ENCODE results near the gene UBA6.
"Not testable (repeated sequence)": the region's sequence is repeated elsewhere in the genome, so short reads cannot be mapped to it uniquely, and the experiment has no call there.

UBA6 gene

DNA sequence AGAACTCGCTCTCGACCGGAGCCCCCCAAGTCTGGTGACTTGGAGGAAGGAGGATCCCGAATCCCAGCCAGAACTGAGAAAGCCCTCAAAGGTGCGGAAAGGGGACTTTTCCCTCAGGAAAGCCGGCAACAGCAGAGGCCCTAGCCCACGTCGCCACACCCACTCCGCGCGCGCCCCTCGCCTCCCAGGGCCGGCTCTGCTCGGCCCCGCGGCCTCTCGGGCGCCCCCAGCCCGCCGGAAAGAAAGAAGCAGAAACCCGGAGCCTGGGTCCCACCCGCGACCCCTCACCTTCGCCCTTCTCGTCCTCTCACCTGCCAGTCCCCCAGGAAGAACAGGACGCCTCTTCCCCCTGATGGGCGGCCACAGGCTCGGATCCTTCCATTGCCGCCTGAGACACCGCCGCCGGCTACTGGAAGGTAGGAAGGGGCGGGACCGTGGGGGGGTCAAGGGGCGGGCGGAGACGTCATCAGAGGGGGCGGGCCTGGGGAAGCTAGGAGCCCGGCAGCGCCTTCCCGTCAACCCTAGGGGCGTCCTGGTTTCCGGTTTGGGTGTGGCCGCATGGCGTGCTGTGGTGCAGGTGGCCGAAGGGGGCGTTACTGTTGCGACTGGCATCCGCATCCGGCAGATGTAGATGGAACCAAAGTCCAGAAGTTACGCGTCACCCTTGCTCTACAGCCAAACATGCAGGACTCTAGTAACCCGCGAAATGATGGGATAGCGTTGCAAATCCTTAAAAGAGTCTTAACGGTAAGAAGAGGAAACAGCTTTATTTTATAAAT is at the start of gene UBA6:
TSS of gene UBA6 (minus strand) at position 418 of the 779 bp plus-strand sequence. CDS start at position 382, 36 bp downstream.
- peak; percentile 74 for DNase-seq

DNA sequence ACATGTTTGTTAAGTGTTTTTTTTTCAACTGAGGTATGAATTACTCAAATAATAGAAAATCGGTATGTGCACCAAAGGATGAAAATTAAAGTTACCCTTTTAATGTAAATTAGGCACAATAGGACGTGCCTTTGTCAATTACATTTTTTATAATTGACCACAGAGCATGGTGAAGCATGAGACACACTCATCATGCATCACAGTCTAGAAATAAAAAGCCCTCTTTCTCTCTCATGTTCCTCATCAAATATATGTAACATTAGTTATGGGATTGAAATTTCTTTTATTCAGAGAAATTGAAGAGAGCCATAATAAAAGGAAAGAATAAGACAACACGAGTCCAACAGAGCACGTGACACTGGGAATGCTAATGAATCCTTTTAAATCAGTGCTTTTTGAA is 49.7 kb upstream of the UBA6 start:
- no peak for DNase-seq

DNA sequence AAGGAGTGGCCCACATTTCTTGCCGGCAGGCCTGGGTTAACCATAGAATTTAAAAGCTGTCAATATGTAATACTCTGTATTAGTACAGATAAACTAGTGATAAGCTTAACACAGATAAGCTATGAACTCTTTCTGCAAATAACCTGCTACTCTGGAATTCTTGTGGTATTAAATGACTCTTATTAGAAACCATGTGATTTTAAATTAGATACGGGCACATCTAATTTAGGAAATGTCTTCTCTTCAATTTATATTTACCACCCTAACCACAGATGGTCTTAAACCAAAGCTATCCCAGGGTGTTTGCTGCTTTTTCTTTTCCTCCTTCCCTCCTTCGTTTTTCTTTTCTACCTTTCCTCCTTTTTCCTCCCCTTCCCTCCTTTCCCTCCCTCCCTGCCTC is 48.3 kb upstream of the UBA6 start:
- no peak for DNase-seq

DNA sequence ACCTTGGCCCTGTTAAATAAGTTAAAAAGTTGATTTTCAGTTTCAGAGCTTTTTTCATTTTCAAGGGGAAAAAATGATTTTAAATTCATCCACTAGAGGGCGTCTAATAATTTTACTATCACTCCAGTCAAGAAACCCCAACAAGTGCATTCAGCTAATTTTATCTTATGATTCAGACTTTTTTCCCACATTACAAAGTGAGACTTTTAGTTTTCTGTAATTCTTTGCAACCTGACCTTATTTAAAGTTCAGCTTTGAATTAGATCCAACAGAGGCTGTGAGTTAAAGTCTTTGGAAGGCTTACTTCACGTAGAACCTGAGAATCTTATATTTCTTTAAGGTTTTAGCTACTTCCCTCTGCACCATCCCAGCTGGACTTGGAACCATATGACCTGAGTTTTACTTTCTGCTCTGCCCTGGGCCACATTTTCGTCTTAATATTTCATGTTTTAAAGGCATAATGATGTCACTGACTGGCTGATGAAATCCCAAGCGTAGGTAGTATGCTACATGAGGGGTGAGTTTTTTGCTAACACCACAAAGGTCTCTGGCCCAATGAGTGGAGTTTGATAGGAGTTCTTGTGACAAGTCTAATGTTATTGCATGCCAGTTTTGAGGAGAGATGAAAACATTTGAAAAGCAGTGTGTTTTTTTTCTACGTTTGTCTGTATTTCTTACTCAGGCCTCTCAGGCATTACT is 46.0 kb upstream of the UBA6 start:
- no peak for DNase-seq

GRCh38 chr4:67744561-67745283 is 43.8 kb upstream of the UBA6 start:
- no peak for DNase-seq

- DNase-seq, result no peak
These were observed 42.2 kb upstream of the UBA6 start for GRCh38 chr4:67743194-67743593.

- DNase-seq, result no peak
These were observed 35.3 kb upstream of the UBA6 start for GRCh38 chr4:67736262-67736661.

DNA sequence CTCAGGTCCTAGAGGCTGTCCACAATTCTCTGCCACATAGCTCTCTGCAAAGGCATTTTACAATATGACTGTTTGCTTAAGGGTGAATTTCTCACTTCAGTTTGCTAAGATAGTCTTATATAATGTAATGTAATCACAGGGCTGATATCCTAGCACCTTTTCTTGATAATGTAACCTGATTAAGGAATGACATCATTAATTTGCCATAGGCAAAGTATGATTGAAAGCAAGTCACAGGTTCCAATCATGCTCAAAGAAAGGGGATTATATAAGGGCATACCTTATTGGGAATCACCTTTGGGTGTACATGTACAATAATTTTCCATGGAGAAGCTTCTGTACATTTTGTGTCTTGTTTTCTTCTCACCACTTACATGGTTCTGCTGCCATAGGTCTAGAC is 34.4 kb upstream of the UBA6 start:
- no peak for DNase-seq

DNA sequence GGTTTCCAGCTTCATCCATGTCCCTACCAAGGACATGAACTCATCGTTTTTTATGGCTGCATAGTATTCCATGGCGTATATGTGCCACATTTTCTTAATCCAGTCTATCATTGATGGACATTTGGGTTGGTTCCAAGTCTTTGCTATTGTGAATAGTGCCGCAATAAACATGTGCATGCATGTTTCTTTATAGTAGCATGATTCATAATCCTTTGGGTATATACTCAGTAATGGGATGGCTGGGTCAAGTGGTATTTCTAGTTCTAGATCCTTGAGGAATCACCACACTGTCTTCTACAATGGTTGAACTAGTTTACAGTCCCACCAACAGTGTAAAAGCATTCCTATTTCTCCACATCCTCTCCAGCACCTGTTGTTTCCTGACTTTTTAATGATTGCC is 29.6 kb upstream of the UBA6 start:
- DNase-seq, result not testable (repeated sequence)

DNA sequence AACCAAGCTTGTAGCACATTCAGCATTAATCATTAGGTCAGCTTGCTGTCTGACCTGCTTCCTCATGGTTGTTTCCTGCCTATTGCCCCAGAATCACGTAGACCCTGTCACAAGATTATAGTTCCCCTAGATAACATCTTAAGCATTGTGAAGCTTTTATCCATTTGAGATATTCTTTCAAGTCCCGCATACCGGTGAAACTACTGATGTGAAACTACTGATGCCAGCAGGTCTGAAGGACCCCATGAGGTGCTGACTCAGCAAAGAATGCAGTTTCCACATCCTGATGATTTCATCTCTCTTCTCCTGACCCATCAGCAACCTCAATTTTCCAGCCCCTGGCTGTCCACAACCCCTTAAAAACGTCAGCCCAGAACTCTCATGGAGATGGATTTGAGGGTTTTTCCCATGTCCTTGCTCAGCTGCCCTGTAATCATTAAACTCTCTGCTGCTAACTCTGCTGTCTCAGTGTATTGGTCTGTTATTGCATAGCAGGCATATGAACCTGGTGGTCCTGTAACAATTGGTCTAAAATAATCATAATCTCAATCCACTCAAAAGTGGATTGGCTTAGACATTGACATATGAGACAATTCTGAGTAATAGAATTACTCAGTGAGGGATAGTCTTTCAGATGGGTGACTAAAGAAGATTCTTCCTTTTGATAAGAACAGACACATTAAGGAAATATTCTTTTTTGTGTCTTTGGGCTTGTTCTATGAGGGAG is 26.3 kb upstream of the UBA6 start:
- no peak for DNase-seq

- no peak for DNase-seq
These were observed 25.0 kb upstream of the UBA6 start for GRCh38 chr4:67725981-67726380.

GRCh38 chr4:67725132-67725531 is 24.2 kb upstream of the UBA6 start:
- no peak for DNase-seq

GRCh38 chr4:67723949-67724348 is 23.0 kb upstream of the UBA6 start:
- DNase-seq, result no peak

- no peak for DNase-seq
These were observed 22.4 kb upstream of the UBA6 start for GRCh38 chr4:67723341-67723740.

DNA sequence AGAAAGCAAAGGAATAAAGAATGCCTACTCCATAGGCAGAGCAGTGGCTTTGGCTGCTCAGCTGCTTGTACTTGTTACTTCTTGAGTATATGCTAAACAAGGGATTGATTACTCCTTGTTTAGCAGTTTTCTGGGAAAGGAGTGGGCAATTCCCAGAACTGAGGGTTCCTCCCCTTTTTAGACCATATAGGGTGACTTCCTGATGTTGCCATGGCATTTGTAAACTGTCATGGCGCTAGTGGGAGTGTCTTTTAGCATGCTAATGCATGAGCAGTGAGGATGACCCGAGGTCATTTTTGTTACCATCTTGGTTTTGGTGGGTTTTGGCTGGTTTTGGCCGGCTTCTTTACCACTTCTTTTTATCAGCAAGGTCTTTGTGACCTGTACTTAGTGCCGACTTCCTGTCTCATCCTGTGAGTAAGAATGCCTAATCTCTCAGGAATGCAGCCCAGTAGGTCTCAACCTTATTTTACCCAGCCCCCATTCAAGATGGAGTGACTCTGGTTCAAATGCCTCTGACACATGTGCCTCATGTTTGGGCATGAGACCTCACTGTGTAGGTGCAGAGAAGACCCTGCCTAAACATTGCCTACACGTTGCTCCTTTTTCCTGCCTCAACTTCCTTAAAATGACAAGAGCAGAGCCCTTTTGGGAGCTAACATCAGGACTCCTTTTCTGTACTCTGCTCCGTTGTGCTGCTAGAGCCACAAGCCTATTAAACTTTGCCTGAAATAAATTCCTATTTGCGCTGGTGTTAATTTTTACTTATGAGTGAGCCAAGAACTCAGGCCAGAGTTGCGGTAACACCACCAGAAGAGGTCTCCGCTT is 21.0 kb upstream of the UBA6 start:
- no peak for DNase-seq

GRCh38 chr4:67721315-67721769 is 20.4 kb upstream of the UBA6 start:
- DNase-seq, result no peak

DNA sequence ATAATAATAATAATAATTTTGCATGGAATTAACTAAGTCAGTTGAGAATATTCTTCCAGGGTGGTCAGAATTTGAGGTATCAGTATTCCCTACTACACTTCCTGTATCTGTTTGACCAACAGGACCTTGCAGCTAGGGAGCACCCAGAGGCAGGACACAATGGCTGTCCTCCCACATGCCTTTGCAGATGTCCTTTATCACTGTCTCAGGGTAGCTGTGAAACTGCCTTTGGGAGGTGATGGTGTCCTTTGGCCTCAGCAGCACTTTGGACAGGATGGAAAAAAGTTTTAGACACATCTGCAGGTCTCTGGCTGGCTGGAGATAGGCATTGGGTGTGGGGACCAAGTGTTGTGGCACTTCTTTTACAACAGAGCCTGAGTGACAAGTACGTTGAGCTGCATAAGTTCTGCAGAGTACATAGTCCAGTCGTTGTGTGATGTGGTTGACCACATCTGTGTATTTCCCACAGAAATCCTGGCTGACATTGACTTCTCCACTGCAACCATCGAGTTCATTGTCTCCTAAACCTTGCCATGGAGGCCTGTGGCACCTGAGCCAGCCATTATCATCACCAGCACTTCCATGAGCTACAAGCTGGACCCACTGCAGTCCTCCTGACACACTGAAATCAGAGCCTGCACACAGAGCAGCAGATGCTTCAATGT is 19.1 kb upstream of the UBA6 start:
- DNase-seq, result no peak

- no peak for DNase-seq
These were observed 17.9 kb upstream of the UBA6 start for GRCh38 chr4:67718848-67719247.

GRCh38 chr4:67717586-67717985 is 16.6 kb upstream of the UBA6 start:
- no peak for DNase-seq

- DNase-seq, result no peak
These were observed 14.0 kb upstream of the UBA6 start for GRCh38 chr4:67714955-67715354.

DNA sequence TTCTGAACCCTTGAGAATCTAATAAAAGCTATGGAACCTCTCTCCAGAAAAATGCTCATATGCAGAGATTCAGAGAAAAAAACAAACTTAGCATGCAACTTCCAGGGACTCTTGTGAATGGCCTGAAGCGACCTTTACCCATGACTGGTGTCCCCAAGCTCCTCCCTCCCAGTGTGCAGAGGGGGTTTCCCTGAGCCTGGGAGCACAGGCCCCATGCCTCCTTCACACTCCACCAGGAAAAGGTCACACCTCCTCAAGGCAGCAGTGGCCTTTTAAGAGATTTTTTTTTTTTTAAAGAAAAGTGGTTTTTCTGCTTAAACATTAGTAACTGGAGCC is 13.3 kb upstream of the UBA6 start:
- DNase-seq, result no peak

Measured in NCI-H2107 (cell line).